Globus pallidus (tissue), 1 donor: Measurements from ENCODE around the gene BLOC1S5.
"Not testable (repeated sequence)": the region's sequence is repeated elsewhere in the genome, so short reads cannot be mapped to it uniquely, and the experiment has no call there.

Experiments used
- DNase-seq: peaks from one replicate; pipeline ENCODE4 v3.0.0-alpha.2; 2015; ENCODE audit warnings: low spot score

BLOC1S5 gene

DNA sequence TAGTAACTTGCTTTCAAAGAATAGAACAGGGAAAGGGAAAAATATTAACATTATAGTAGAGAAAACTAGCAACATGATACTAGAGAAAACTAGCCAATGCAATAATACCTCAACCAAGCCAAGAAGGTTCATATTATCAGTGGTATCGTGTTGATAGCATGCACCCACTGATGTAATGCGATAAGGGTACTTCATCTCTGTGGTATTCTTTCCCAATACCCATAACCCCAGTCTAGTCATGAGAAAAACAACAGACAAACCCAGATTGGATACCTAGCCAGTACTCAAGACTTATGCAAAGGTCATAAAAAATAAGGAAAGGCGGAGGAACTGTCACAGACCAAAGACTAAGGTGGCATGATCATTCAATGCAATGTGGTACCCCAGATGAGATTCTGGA is 21.0 kb downstream of the BLOC1S5 start:
- DNase-seq = no peak

- DNase-seq = no peak
These were observed 22.1 kb downstream of the BLOC1S5 start for GRCh38 chr6:8041913-8042583.

GRCh38 chr6:8034107-8034506 is 30.1 kb downstream of the BLOC1S5 start:
- not testable (repeated sequence) for DNase-seq

DNA sequence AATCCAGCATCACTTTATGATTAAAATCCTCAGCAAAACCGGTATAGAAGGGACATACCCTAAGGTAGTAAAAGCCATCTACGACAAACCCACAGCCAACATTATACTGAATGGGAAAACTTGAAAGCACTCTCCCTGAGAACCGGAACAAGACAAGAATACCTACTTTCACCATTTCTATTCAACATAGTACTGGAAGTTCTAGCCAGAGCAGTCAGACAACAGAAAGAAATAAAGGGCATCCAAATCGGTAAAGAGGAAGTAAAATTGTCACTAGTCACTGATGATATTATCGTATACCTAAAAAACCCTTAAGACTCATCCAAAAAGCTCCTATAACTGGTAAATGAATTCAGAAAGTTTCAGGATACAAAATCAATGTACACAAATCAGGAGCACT is 33.3 kb downstream of the BLOC1S5 start:
- DNase-seq = no peak

- DNase-seq = no peak
These were observed 34.8 kb downstream of the BLOC1S5 start for GRCh38 chr6:8029243-8029870.

GRCh38 chr6:8027965-8028651 is 36.1 kb downstream of the BLOC1S5 start:
- DNase-seq = no peak

- DNase-seq = no peak
These were observed 37.4 kb downstream of the BLOC1S5 start for GRCh38 chr6:8026800-8027199.

DNA sequence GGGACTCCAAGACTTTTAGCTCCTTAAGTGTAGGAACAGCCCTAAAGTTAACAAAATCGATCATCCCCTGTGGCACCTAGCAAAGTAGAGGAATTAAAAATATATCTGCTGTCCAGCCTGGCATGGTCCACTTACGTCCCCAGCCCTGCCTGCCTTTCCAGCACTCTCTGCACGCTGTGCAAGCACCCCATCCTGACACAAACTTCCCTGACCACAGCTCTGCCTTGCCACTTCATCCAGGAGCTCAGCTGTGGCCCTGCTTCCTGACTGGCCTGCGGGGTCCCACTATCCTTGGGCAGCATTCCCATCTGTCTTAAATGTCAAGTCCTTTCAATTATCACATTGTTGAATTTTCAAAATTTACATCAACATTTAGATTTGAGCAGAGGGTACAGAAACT is 39.0 kb downstream of the BLOC1S5 start:
- no peak for DNase-seq

- DNase-seq = no peak
These were observed 40.6 kb downstream of the BLOC1S5 start for GRCh38 chr6:8023638-8024037.

- no peak for DNase-seq
These were observed 44.1 kb downstream of the BLOC1S5 start for GRCh38 chr6:8020083-8020482.

- no peak for DNase-seq
These were observed 46.5 kb downstream of the BLOC1S5 start for GRCh38 chr6:8017705-8018104.

GRCh38 chr6:8017276-8017701 is 46.9 kb downstream of the BLOC1S5 start:
- DNase-seq = no peak

- DNase-seq = no peak
These were observed 49.2 kb downstream of the BLOC1S5 start for GRCh38 chr6:8014947-8015346.

DNA sequence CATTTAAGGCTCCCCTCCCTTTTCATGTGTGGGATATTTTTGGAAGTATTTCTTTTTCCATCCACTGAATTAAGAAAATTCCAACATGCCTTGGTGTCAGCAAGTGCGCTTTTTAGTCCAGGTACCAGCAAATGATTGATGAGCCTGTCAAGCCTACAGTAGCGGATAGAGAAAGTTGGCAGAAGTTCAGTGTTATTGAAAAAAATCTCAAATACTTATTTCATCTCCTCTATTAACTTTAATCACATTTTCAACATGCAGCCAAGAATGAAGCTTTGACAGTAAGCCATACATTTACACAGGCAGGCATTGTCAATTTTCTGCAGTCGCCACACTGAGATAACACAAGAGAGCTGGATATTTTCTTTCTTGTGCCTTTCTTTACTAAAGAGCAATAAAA is 50.4 kb downstream of the BLOC1S5 start:
- no peak for DNase-seq

DNA sequence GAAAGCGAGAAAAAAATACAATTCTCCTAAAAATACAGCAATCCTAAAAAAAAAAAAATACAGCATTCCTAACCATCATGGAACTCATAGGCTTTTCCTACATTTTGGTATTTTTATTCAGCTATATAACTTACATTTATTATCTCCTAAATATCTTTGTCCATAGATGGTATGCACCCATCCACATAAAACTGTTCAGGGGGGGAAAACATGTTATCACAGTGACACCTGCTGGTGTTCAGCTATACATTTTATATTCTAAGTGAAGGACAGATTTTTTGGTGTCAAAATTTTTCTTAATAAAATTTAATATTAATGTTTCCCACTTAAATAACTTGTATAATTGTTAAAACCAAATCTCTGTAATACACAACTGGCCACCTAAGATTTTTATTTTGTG is 58.0 kb downstream of the BLOC1S5 start:
- DNase-seq = peak; percentile 13

DNA sequence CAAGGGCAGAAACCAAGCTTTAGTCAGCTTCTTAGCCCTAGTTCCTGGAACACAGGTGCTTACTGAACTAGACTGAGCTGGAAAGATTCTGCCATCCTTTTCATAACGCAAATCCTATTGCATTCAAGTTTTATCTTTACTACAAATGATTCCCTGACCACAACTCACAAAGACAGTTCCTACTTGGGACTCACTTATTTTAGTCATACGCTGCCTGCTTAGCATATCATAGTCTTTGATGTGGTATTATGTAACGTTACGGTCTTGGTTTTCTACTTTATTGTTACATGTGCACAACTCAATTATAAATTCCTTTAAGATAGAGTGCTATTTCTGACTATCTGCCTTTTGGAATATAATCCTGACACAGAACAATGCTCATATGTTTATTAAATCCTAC is 59.1 kb downstream of the BLOC1S5 start:
- DNase-seq = no peak

DNA sequence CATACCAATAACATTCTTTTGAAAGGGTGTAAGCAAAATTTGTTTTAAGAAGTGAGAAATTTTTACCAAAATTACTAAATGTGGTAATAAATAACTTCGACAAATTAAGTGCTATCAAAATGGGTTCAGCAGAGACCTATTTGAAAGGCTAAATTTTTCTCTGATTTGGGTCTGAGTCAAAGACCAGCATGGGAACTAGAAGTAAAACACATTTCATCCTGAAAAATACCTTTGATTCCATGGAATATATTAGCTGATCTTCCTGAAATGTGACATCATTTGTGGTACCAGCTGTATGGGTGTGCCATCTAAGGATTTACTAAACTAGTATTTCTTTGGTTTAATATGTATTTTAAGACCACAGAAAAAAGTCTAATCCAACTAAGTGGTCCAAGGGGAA is 63.6 kb downstream of the BLOC1S5 start:
- no peak for DNase-seq

DNA sequence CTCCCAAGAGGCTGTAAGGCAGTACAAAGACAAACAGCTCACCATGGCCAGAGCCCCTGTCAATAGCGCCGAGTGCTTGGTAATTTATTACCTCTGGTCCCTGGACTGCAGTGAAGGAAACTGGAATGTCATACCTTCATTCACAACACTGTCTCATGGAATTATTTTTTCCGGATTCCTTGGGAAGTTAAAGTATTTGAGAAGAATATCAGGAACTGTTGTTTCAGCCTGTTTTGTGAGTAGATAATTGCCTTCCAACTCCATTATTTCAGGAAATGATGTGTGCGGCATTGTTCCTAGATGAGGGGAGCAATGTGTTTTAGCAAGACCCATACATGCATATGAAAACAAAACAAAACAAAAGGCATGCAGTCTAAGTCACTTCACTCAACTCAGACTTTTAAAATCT is 64.0 kb downstream of the BLOC1S5 start:
- DNase-seq = no peak

DNA sequence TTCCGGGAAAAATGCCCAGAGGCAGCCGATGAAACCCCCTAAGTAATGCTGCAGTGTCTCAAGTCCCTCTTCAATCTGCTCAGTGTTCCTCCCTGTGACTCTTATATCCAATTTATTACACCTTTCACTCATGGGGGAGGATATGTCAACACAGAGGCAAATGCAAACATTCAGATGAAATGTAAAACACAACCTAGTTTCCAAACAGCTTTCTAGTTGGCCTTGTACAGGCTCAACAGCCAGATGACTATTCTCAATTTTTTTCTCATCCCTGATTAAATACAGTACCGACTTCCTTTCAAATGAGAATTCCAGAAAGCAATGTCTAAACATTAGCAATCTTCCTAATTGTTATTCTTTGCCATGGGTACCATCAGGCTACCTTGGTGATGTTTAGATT is 65.0 kb downstream of the BLOC1S5 start:
- no peak for DNase-seq

- DNase-seq = no peak
These were observed 66.0 kb downstream of the BLOC1S5 start for GRCh38 chr6:7998103-7998725.

DNA sequence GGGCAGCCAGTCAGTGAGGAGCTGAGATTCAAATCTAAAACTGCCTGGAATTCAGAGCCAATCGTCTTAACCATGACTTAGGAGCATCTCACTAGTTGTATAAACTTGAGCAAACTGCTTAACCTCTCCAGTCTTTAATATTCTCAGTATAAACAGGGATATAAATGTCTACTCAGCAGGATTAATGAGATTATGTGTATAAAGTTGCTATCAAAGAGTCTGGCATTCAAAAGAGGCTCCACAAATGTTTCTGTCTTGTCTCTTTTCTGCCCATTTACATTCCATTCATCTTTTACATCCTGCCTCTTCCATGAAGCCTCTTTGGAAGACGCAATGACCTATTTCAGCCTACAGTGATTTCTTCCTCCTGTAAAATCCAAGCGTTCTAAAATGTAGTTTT is 66.9 kb downstream of the BLOC1S5 start:
- DNase-seq = no peak

GRCh38 chr6:7996538-7997111 is 67.6 kb downstream of the BLOC1S5 start:
- no peak for DNase-seq

DNA sequence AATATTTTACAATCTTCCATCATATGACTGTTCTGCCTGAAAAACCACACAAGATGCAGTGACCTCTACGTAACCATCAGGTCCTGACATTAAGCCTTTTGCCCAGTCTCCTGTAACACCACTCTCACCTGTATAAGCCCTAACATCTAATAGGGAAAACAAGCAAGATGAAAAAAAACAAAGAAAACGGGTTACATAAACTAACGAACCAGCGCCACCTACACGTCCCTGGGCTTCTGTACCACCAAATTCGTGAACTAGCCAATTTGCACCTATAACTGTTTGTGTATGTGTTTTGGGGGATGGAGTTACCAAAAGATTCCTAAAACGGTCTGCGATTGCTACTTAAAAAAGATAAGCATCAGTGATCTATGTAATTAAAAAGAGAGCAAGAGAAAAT is 70.2 kb downstream of the BLOC1S5 start:
- no peak for DNase-seq
